HL-60 (cell line): ENCODE results near the gene ANKRD6.

Source experiments
- DNase-seq, 2 experiments: peaks; one replicate each; pipeline ENCODE4 v3.0.0-alpha.2; 2010 to 2020; ENCODE audit warnings: low read depth in 1 of 2, low spot score in 1 of 2
- H3K27ac ChIP-seq: fragments of 250-450 bp; sonication (Bioruptor Pico); replicated peaks from 2 replicates; pipeline ENCODE4 v1.5.1; 2020; ENCODE audit warnings: mild to moderate bottlenecking, moderate library complexity
- H3K27me3 ChIP-seq: fragments of 250-450 bp; sonication (Bioruptor Pico); 2 replicates; pipeline ENCODE4 v1.5.1; 2021; ENCODE audit warnings: mild to moderate bottlenecking, moderate library complexity; ENCODE audit not compliant: insufficient read depth, poor library complexity, severe bottlenecking
- H3K4me3 ChIP-seq: replicated peaks from 2 replicates; pipeline ENCODE4 v1.5.1; 2011; ENCODE audit warnings: mild to moderate bottlenecking, control low read depth, low read length; ENCODE audit not compliant: insufficient read depth
- CTCF ChIP-seq: IDR thresholded peaks from one replicate; pipeline ENCODE4 v1.5.1; 2011; ENCODE audit warnings: low read length, control low read depth, inconsistent platforms; ENCODE audit not compliant: insufficient read depth
- GABPA ChIP-seq: IDR thresholded peaks from 2 replicates; pipeline ENCODE4 v1.6.1; 2012; ENCODE audit warnings: low read depth
- POLR2AphosphoS5 ChIP-seq: IDR thresholded peaks from 2 replicates; pipeline ENCODE4 v1.6.1; 2012; ENCODE audit warnings: low read depth
- REST ChIP-seq: IDR thresholded peaks from 2 replicates; pipeline ENCODE4 v1.6.1; 2012; ENCODE audit warnings: low read depth; ENCODE audit not compliant: insufficient replicate concordance
- SPI1 ChIP-seq: IDR thresholded peaks from 2 replicates; pipeline ENCODE4 v1.6.1; 2012; ENCODE audit warnings: low read depth, mild to moderate bottlenecking, borderline replicate concordance

Gene ANKRD6

GRCh38 chr6:89413006-89413400 lies 19.9 kb upstream of the ANKRD6 start:
- H3K4me3 ChIP-seq = peak overlapping the region; percentile 91
- TF ChIP-seq GABPA = no peak
- no peak for TF ChIP-seq POLR2AphosphoS5
- no peak for TF ChIP-seq SPI1
- TF ChIP-seq REST = no peak
- TF ChIP-seq CTCF = no peak
- no peaks in the 10 kb centered on the region for H3K27me3 ChIP-seq
- DNase-seq = peak in 1 of 2 experiments; percentile 30
- H3K27ac ChIP-seq = peak overlapping the region; percentile 91

- Histone ChIP-seq H3K27me3 (no peaks in the 10 kb centered on the region), H3K4me3 (no peak overlapping the region), H3K27ac (no peak overlapping the region)
- TF ChIP-seq GABPA = no peak
- no peak for TF ChIP-seq CTCF
- TF ChIP-seq SPI1 = no peak
- no peak for TF ChIP-seq POLR2AphosphoS5
- no peak for TF ChIP-seq REST
- no peak for DNase-seq
These were observed 18.7 kb upstream of the ANKRD6 start for GRCh38 chr6:89414215-89414614.

- H3K27me3 ChIP-seq = no peaks in the 10 kb centered on the region
- no peak for TF ChIP-seq SPI1
- no peak for TF ChIP-seq POLR2AphosphoS5
These were observed 17.8 kb upstream of the ANKRD6 start for GRCh38 chr6:89415185-89415584.

GRCh38 chr6:89416796-89417195 lies 16.2 kb upstream of the ANKRD6 start:
- Histone ChIP-seq H3K27ac (no peak overlapping the region), H3K4me3 (no peak overlapping the region), H3K27me3 (no peaks in the 10 kb centered on the region)
- no peak for DNase-seq
- TF ChIP-seq GABPA (no peak), CTCF (no peak), POLR2AphosphoS5 (no peak), SPI1 (no peak), REST (no peak)

More at GRCh38 chr6:89415185-89415584, 17.8 kb upstream of the ANKRD6 start:
- no peak overlapping the region for H3K27ac ChIP-seq
- no peak overlapping the region for H3K4me3 ChIP-seq
- DNase-seq = no peak
